Measurements from ENCODE around the gene MAEL.

DNA sequence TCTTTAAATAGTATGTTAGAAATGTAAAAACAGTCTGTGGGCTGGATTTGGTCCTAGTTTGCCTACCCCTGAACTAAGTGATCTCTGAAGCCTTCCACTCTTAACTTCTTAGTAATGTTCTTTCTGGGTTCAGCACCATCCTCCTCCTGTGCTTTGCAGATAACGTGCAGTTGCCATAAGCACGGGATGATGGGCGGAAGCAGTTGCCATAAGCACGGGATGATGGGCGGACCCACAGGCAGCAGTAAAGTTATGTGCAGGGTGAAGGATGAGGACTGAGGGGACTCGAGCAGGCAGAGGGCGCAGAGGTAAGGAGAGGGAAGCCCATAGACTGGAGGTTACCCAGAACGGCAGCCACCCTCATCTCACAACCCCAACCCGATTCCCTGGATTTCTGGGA lies 75.5 kb downstream of the MAEL start:
- TF ChIP-seq POLR2AphosphoS5 (IDR thresholded peaks at IDR 0.05) (no peak), EP300 (IDR thresholded peaks at IDR 0.05; ENCODE audit: low read depth) (no peak)
- TF ChIP-seq, protein P1, sequence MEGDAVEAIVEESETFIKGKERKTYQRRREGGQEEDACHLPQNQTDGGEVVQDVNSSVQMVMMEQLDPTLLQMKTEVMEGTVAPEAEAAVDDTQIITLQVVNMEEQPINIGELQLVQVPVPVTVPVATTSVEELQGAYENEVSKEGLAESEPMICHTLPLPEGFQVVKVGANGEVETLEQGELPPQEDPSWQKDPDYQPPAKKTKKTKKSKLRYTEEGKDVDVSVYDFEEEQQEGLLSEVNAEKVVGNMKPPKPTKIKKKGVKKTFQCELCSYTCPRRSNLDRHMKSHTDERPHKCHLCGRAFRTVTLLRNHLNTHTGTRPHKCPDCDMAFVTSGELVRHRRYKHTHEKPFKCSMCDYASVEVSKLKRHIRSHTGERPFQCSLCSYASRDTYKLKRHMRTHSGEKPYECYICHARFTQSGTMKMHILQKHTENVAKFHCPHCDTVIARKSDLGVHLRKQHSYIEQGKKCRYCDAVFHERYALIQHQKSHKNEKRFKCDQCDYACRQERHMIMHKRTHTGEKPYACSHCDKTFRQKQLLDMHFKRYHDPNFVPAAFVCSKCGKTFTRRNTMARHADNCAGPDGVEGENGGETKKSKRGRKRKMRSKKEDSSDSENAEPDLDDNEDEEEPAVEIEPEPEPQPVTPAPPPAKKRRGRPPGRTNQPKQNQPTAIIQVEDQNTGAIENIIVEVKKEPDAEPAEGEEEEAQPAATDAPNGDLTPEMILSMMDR (IDR thresholded peaks at IDR 0.05) = no peak
